ENCODE data around the gene NR6A1.
A peak's percentile ranks its signal among the peaks of the same experiment; 100 is the strongest.

The NR6A1 gene

GRCh38 chr9:124771021-124771866, at the start of gene NR6A1:
Gene NR6A1, minus strand, starts transcription at chr9:124771311.
- peak; percentile 87 to 93 for DNase-seq (ENCODE audit: low read depth in 2 of 2)

- no peak for DNase-seq (ENCODE audit: low read depth in 2 of 2)
Measured at GRCh38 chr9:124818431-124819281, 47.5 kb upstream of the NR6A1 start.

- no peak for DNase-seq (ENCODE audit: low read depth in 2 of 2)
Measured at GRCh38 chr9:124815601-124816000, 44.5 kb upstream of the NR6A1 start.

GRCh38 chr9:124814164-124814535, 43.0 kb upstream of the NR6A1 start:
- DNase-seq (ENCODE audit: low read depth in 2 of 2): no peak

GRCh38 chr9:124813501-124814163, 42.5 kb upstream of the NR6A1 start:
- DNase-seq (ENCODE audit: low read depth in 2 of 2): no peak

- no peak for DNase-seq (ENCODE audit: low read depth in 2 of 2)
Measured at GRCh38 chr9:124813041-124813440, 41.9 kb upstream of the NR6A1 start.

GRCh38 chr9:124812441-124812876, 41.3 kb upstream of the NR6A1 start:
- peak in 1 of 2 donors; percentile 4 for DNase-seq (ENCODE audit: low read depth in 2 of 2)

GRCh38 chr9:124810663-124811355, 39.7 kb upstream of the NR6A1 start:
- DNase-seq (ENCODE audit: low read depth in 2 of 2): no peak

- DNase-seq (ENCODE audit: low read depth in 2 of 2): no peak
Measured at GRCh38 chr9:124809741-124810500, 38.8 kb upstream of the NR6A1 start.

- DNase-seq (ENCODE audit: low read depth in 2 of 2): no peak
Measured at GRCh38 chr9:124809211-124809610, 38.1 kb upstream of the NR6A1 start.

- no peak for DNase-seq (ENCODE audit: low read depth in 2 of 2)
Measured at GRCh38 chr9:124808246-124808956, 37.3 kb upstream of the NR6A1 start.

- DNase-seq (ENCODE audit: low read depth in 2 of 2): no peak
Measured at GRCh38 chr9:124805186-124805585, 34.1 kb upstream of the NR6A1 start.

GRCh38 chr9:124803911-124804310, 32.8 kb upstream of the NR6A1 start:
- DNase-seq (ENCODE audit: low read depth in 2 of 2): no peak

GRCh38 chr9:124802426-124802825, 31.3 kb upstream of the NR6A1 start:
- no peak for DNase-seq (ENCODE audit: low read depth in 2 of 2)

- DNase-seq (ENCODE audit: low read depth in 2 of 2): no peak
Measured at GRCh38 chr9:124801356-124801755, 30.2 kb upstream of the NR6A1 start.

GRCh38 chr9:124800306-124801259, 29.5 kb upstream of the NR6A1 start:
- no peak for DNase-seq (ENCODE audit: low read depth in 2 of 2)

GRCh38 chr9:124799274-124800006, 28.3 kb upstream of the NR6A1 start:
- no peak for DNase-seq (ENCODE audit: low read depth in 2 of 2)

GRCh38 chr9:124797343-124798103, 26.4 kb upstream of the NR6A1 start:
- DNase-seq (ENCODE audit: low read depth in 2 of 2): no peak

All from stimulated activated CD4-positive, alpha-beta T cell treated with anti-CD3 and anti-CD28 coated beads, Interleukin-15, amount 100 ng/mL, for 48 hours (primary cell).